Natural killer cell treated with Interleukin-12 subunit alpha and Interleukin-12 subunit beta and Interleukin-15 and Interleukin-18, amount 100 ng/mL, for 72 hours (primary cell): ENCODE data around the gene RASAL1. TPM values are rescaled to one million over a fixed set of nuclear protein-coding genes. Genes with fewer than 3 reads are reported as not detected.
A peak's percentile ranks its signal among the peaks of the same experiment; 100 is the strongest.
"Not testable (repeated sequence)": the region's sequence is repeated elsewhere in the genome, so short reads cannot be mapped to it uniquely, and the experiment has no call there.

Source experiments
- ATAC-seq, 2 donors: fragments of 150-1000 bp; cut with Tn5 transposase in 1 of 2; sonication (Bioruptor Pico), chemical (Tn5 transposase) in 1 of 2; 2 replicates each; pipeline ENCODE4 v1.10.0; 2021
- DNase-seq: peaks from one replicate; pipeline ENCODE4 v3.0.0; 2022; ENCODE audit warnings: low spot score
- H3K27ac Mint-ChIP-seq, 2 donors: 1 replicate in 1 of 2; 2 replicates in 1 of 2; pipeline ENCODE4 v1.8.0; 2022; ENCODE audit warnings: mixed read lengths in 2 of 2, mild to moderate bottlenecking in 1 of 2, moderate library complexity in 1 of 2
- H3K27me3 Mint-ChIP-seq, 2 donors: 1 replicate in 1 of 2; 2 replicates in 1 of 2; pipeline ENCODE4 v1.8.0; 2022; ENCODE audit warnings: mixed read lengths in 2 of 2
- H3K36me3 Mint-ChIP-seq: one replicate; pipeline ENCODE4 v1.8.0; 2022; ENCODE audit warnings: mixed read lengths
- H3K4me1 Mint-ChIP-seq, 2 donors: 1 replicate in 1 of 2; 2 replicates in 1 of 2; pipeline ENCODE4 v1.8.0; 2022; ENCODE audit warnings: low read depth in 2 of 2, mixed read lengths in 2 of 2, mild to moderate bottlenecking in 1 of 2
- H3K4me3 Mint-ChIP-seq: one replicate; pipeline ENCODE4 v1.8.0; 2022; ENCODE audit warnings: mixed read lengths
- H3K9me3 Mint-ChIP-seq: 2 replicates; pipeline ENCODE4 v1.8.0; 2022; ENCODE audit warnings: mixed read lengths
- total RNA-seq, 2 donors: library from RNA; stranded (reverse); gene quantifications; one replicate each; pipeline ENCODE4 v1.2.3, GENCODE V29; 2022

Gene RASAL1
- total RNA-seq, 2 donors from 2014 or later, result not detected

DNA sequence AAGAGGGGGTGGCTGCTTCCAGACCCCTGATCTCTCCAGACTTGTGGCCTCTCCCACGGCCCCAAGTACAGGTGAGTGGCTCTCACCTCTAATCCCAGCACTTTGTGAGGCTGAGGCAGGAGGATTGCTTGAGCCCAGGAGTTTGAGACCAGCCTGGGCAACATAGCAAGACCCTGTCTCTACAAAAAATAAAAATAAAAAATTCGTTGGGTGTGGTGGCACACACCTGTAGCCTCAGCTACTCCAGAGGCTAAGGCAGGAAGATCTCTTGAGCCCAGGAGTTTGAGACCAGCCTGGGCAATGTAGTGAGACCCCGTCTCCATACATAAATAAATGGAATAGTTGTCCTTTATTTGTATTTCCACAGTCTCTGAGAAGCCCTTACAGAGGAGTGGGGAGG is 6.2 kb upstream of the RASAL1 start:
- H3K4me3 Mint-ChIP-seq, H3K27me3 Mint-ChIP-seq, DNase-seq, H3K27ac Mint-ChIP-seq, H3K9me3 Mint-ChIP-seq, H3K36me3 Mint-ChIP-seq, H3K4me1 Mint-ChIP-seq, ATAC-seq: not testable (repeated sequence)

DNA sequence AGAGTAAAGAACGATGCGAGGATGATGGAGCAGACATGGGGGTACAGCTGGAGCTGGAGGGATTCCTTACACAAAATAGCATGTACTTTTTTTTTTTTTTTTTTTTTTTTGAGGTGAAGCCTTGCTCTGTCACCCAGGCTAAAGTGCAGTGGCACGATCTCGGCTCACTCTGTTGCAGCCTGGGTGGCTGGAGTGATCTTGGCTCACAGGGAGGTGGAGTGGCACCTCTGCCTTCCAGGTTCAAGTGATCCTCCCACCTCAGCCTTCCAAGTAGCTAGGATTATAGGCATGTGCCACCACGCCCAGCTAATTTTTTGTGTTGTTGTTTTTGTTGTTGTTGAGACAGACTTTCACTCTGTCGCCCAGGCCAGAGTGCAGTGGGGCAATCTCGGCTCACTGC is 5.1 kb upstream of the RASAL1 start:
- ATAC-seq (no peak), DNase-seq (no peak)
- H3K27ac Mint-ChIP-seq, result no peak overlapping the region
- H3K27me3 Mint-ChIP-seq, result peaks cover 0 to 8% of the 10 kb centered on the region in 2 donors
- H3K4me3 Mint-ChIP-seq, result no peak overlapping the region
- H3K9me3 Mint-ChIP-seq, result no peaks in the 10 kb centered on the region
- no peaks in the 10 kb centered on the region for H3K36me3 Mint-ChIP-seq
- H3K4me1 Mint-ChIP-seq, result peaks cover 0 to 2% of the 10 kb centered on the region in 2 donors

DNA sequence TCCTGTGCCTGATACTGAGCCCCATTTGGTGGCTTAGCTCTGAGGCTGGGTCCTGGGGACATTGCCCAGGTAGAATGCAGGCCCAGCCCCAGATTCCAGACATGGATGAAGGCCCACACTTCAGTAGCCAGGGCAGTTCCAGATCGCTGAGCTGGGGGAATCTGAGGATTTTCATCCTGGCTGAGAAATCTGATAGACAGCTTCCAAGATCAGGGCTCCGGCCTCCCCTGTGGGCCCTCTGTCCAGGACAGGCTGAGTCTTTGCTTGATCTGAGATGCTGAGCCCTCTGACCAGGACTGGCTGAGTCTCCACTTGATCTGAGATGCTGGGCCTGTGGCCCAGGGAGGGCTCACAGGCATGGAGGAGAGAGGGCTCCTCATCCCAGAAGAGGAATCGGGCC is 3.3 kb upstream of the RASAL1 start:
- no peaks in the 10 kb centered on the region for H3K36me3 Mint-ChIP-seq
- DNase-seq (no peak), ATAC-seq (peak in 1 of 2 donors; percentile 3)
- no peak overlapping the region for H3K4me3 Mint-ChIP-seq
- H3K9me3 Mint-ChIP-seq, result no peaks in the 10 kb centered on the region
- H3K27ac Mint-ChIP-seq, result no peak overlapping the region
- H3K27me3 Mint-ChIP-seq, result peaks cover 0 to 8% of the 10 kb centered on the region in 2 donors
- peaks cover 0 to 2% of the 10 kb centered on the region in 2 donors for H3K4me1 Mint-ChIP-seq

DNA sequence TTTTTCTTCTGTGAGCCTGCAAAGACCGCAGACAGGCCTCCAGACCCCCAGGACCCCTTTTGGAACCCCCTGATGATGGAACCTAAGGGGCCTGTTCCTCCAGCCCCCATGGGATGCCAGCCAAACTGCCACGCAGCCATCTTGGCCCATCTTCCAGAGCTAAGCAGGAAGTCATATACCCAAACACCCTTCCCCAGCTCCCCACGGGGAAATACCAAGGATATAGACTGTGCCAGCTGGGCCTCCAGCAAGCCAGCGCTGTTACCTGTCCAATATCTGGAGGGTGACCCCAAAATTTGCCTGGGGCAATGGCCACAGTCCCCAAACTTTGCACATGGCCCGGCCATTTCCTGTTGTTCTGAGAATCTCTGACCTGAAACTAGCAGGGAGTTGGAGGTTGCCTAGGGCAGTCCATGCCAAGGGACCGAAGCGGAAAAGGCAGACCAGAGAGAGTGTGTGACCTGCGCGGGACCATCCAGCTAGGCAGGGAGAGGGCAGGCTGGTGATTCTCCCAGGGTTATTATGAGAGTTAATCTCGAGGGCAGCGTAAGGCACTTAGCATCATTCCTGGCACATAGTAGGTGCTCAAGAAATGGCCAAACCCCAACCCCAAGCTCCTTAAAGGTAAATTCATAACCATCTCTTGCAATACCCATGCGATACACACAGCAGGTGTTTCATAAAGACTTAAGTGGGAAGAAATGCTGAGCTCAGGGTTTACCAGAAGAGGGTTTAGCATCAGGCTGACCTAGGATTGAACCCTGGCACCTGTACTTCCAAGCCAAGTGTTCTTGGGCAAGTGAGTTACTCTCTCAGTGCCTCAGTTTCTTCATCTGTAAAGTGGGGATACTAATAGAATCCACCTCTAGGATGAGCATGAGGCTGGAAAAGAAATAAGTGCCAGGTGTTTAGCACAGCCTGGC is 2.6 kb upstream of the RASAL1 start:
- Mint-ChIP-seq H3K27ac (no peak overlapping the region), H3K4me1 (peaks cover 0 to 2% of the 10 kb centered on the region in 2 donors), H3K4me3 (no peak overlapping the region)

DNA sequence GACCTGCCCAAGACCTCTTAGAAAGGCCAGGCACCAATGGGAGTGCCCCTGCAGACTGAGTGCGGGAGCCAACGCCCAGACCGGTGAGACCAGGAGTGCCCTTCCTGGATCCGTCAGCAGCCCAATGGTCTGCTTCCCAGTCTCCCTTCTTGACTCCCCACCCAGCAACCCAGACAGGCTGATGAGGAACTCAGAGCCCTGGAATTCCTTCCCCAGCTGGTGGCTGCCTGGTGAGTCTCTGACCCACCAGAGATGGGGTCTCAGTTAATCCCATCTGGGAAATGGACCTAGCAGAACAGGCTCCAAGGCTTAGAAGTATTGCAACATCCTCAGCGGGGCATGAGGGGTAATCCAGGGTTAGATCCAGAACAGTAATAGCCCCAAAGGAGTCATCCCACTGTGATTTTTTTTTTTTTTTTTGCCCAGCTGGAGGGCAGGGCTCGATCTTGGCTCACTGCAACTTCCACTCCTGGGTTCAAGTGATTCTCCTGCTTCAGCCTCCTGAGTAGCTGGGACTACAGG is 1.5 kb upstream of the RASAL1 start:
- no peak overlapping the region for H3K4me3 Mint-ChIP-seq
- H3K4me1 Mint-ChIP-seq, result peaks cover 0 to 2% of the 10 kb centered on the region in 2 donors
- DNase-seq (no peak), ATAC-seq (no peak)
- H3K9me3 Mint-ChIP-seq, result no peaks in the 10 kb centered on the region
- no peaks in the 10 kb centered on the region for H3K36me3 Mint-ChIP-seq
- no peak overlapping the region for H3K27ac Mint-ChIP-seq
- H3K27me3 Mint-ChIP-seq, result peaks cover 0 to 8% of the 10 kb centered on the region in 2 donors

More for the DNA sequence above, 2.6 kb upstream of the RASAL1 start:
- DNase-seq, result no peak
- peaks cover 0 to 8% of the 10 kb centered on the region in 2 donors for H3K27me3 Mint-ChIP-seq
- no peaks in the 10 kb centered on the region for H3K9me3 Mint-ChIP-seq
- no peaks in the 10 kb centered on the region for H3K36me3 Mint-ChIP-seq
- ATAC-seq, result no peak

DNA sequence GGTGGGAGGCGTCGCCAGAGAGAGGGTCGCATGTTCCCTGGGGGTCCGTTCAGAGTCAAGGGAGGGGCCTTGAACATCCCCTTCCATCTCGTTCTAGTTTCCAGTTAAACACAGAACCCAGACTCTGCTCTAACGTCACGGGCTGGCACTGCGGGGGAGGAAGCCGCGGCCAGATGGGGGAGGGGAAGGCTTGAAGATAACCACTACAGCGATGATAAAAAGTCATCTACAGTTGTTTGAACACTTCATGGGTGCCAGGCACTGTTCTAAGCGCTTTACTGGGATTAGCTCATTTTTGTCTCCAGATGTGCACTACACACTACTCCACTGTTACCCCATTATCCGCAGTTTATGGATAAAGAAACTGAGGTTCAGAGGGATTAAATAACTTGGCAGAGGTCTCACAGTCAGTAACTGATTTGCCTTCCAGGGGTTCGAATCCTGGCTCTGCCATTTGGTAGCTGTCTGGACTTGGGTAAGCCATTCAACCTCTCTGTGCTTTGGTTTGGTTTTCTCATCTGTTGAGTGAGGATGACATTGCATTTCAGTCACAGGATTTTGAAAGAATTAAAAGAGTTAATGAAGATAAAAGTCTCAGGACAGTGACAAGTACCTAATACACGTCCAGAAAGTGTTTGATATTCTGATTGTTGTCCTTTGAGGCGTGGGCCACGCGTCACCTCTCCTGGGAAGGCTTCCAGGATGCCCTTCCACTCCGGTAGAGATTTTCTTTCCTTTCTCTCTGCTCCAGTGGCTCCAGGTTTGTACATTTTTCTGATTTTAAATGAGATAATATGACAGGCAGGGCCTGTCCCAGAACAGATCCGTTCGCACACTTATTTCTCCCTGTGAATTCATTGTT is 798 bp upstream of the RASAL1 start:
- peaks cover 0 to 2% of the 10 kb centered on the region in 2 donors for H3K4me1 Mint-ChIP-seq
- no peak for ATAC-seq
- H3K9me3 Mint-ChIP-seq, result no peaks in the 10 kb centered on the region
- DNase-seq, result no peak
- no peak overlapping the region for H3K27ac Mint-ChIP-seq
- peaks cover 0 to 8% of the 10 kb centered on the region in 2 donors for H3K27me3 Mint-ChIP-seq
- no peaks in the 10 kb centered on the region for H3K36me3 Mint-ChIP-seq
- H3K4me3 Mint-ChIP-seq, result no peak overlapping the region

DNA sequence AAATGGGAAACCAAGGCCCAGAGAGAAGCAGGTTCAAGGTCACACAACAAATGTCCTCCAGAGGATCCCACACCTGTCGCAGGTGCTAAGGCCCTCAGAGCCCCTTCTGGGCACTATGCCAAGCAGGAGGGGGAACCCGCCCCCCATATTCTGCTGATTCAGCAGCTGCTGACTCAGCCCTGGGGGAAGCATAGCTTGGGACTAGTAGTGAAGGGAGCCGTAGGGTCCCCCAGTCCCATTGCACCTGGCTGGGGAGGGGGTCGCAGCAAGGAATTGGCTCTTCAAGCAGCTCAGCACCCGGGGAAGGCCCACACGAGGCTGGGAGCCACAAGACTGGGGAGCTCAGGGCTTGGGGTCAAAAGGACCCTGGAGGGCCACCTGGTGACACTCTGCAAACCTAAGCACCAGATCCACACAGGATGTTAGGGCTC is 1.0 kb downstream of the RASAL1 start:
- no peak overlapping the region for H3K27ac Mint-ChIP-seq
- no peaks in the 10 kb centered on the region for H3K9me3 Mint-ChIP-seq
- H3K4me3 Mint-ChIP-seq, result no peak overlapping the region
- DNase-seq, result no peak
- no peak for ATAC-seq
- H3K36me3 Mint-ChIP-seq, result no peaks in the 10 kb centered on the region
- H3K4me1 Mint-ChIP-seq, result peaks cover 0 to 2% of the 10 kb centered on the region in 2 donors
- peaks cover 0 to 8% of the 10 kb centered on the region in 2 donors for H3K27me3 Mint-ChIP-seq

DNA sequence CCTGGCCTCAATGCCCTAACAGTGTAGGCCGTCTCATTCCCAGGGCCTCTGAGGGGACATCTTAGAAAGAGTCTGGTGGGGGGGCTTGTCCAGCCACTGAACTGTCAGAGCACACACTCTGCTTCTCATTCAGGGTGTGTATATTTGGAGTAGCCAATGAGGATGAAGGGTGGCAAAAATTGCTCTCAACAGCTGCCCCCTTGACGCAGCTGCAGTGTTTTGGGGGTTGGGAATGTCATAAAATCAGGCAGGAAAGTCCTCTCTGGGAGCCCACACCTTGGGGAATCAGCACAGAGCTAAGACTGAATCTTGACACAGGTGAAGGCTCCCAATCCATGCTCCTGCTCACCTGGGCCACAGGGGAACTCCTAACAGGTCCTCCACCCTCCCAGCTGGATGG is 1.5 kb downstream of the RASAL1 start:
- H3K27ac Mint-ChIP-seq, result no peak overlapping the region
- peaks cover 0 to 8% of the 10 kb centered on the region in 2 donors for H3K27me3 Mint-ChIP-seq
- no peak for DNase-seq
- no peak overlapping the region for H3K4me3 Mint-ChIP-seq
- H3K36me3 Mint-ChIP-seq, result no peaks in the 10 kb centered on the region
- no peaks in the 10 kb centered on the region for H3K9me3 Mint-ChIP-seq
- ATAC-seq, result no peak
- peaks cover 0 to 2% of the 10 kb centered on the region in 2 donors for H3K4me1 Mint-ChIP-seq

DNA sequence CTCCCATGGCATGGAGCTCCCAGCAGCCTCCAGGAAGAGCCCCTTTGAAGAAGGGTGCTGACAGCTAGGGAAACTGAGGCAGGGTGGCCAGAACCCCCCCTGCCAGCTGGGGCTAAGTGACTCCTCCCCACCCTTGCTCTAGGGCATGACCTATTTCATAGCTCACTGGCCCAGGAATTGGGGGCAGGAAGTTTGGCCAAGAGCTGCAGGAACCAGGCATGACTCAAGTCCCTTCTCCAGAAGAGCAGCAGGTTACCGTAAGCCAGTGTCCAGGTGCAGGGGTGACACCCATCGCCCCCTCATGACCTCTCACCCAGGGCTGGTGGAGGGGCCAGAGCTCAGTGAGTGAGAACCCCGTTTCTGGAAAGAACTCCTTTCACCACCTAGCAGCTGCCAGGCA is 1.9 kb downstream of the RASAL1 start:
- Mint-ChIP-seq H3K27ac (no peak overlapping the region), H3K9me3 (no peaks in the 10 kb centered on the region), H3K27me3 (peaks cover 2 to 10% of the 10 kb centered on the region in 2 donors), H3K36me3 (no peaks in the 10 kb centered on the region), H3K4me1 (peaks cover 0 to 2% of the 10 kb centered on the region in 2 donors), H3K4me3 (no peak overlapping the region)
- no peak for ATAC-seq
- DNase-seq, result no peak

DNA sequence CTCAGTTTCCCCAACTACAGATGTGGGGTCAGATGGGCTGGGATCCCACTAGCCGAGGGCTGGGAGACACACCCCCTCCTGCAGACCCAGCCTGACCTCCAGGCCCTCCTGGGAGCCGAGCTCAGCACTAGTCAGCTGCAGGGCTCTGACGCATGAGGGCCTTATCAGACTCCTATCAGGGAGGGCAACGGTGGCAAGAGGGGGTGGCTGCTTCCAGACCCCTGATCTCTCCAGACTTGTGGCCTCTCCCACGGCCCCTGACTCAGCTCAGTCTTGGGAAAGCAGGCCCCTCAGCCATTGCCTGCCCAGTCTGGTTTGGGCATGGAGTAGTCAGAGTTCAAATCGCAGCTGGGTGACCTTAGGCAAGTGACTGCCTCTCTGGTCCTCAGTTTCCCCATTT is 2.5 kb downstream of the RASAL1 start:
- H3K9me3 Mint-ChIP-seq, result no peaks in the 10 kb centered on the region
- H3K27ac Mint-ChIP-seq, result no peak overlapping the region
- no peak overlapping the region for H3K4me3 Mint-ChIP-seq
- ATAC-seq, result no peak
- no peaks in the 10 kb centered on the region for H3K36me3 Mint-ChIP-seq
- H3K4me1 Mint-ChIP-seq, result peaks cover 0 to 2% of the 10 kb centered on the region in 2 donors
- DNase-seq, result peak; percentile 50
- H3K27me3 Mint-ChIP-seq, result peaks cover 7 to 14% of the 10 kb centered on the region in 2 donors

DNA sequence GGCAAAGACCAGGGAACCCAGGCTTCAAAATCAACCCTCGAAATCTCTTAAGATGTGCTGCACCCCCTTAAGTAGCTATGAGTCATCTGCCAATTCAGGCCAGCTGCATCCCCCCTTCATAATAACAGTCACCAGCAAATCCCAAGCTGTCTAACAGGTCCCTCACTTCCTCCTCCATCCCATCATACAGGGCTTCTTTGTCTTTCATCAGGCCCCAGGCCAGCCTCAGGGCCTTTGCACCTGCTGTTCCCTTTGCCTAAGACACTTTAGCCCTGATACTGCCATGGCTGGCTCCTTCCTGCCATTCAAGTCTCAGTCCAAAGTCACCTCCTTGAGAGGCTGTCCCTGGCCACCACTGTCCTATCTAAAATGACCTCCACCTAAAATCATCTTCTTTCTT is 4.0 kb downstream of the RASAL1 start:
- no peaks in the 10 kb centered on the region for H3K9me3 Mint-ChIP-seq

DNA sequence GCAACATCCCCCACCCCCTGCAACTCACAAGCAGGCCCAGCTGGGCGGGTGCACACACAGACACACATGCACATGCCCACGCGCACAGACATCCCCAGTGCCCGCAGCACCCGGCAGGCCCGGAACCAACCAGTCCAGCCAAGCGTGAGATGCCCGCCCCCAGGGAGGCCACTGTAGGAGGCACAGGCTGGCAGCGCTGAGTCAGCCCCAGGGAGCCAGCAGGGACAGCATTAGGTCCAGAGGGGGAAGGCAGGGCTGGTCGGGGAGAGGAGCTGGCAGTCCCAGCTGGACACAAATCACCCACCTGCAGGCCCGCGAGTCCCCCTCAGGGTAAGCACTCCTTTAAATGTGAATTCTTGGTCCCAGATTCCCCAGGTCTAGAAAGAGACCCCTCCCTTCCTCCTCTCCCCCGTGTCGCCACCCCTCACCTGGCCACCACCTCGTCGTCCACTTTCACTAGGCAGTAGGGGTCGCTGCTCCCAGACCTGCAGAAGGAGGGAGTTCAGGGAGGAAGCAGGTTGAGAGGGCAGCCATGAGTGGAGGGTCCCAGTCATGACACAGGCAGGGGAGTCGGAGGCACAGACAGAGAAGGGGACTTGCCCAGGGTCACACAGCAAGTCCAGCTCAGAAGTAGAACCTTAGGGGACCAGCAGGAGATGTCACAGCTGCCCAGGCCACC is 5.0 kb downstream of the RASAL1 start:
- Mint-ChIP-seq H3K4me3 (no peak overlapping the region), H3K36me3 (no peaks in the 10 kb centered on the region), H3K9me3 (no peaks in the 10 kb centered on the region), H3K4me1 (no peaks in the 10 kb centered on the region), H3K27ac (no peak overlapping the region), H3K27me3 (peaks cover 7 to 9% of the 10 kb centered on the region in 2 donors)
- DNase-seq (peak; percentile 45), ATAC-seq (peak; percentile 17 to 55)

More for the DNA sequence above, 4.0 kb downstream of the RASAL1 start:
- ATAC-seq, result no peak
- Mint-ChIP-seq H3K27me3 (peaks cover 7 to 12% of the 10 kb centered on the region in 2 donors), H3K4me3 (no peak overlapping the region), H3K36me3 (no peaks in the 10 kb centered on the region), H3K27ac (no peak overlapping the region), H3K4me1 (peaks cover 0 to 2% of the 10 kb centered on the region in 2 donors)
- DNase-seq, result no peak
